ENCODE results near the gene GADD45B.

DNA sequence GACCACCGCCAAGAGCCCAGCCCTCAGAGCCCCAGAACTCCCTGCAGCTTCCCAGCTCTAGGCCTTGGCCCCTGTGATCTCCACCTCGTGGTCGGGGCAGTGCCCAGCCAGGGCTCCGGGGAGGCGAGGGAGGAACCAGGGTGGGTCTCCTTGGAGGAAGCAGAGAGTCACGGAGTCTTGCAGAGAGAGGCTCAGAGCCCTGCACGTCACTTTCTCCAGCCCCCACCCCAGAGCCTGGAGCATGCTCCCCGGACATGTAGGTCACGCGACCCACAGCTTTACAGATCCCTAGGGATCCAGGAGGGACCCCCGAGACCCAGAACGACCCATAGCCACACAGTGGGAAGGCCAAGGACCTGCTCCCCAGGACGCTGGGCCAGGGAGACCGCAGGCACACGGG, 11.9 kb downstream of the GADD45B start:
- TF ChIP-seq POLR2AphosphoS5 (IDR thresholded peaks at IDR 0.05; ENCODE audit: low read depth, low read length): no peak
- no peak for TF ChIP-seq TAF1 (IDR thresholded peaks at IDR 0.05; ENCODE audit: borderline replicate concordance, low read depth, low read length)

Measured in GM12892 (cell line).